Skeletal muscle cell (primary cell): ENCODE results near the gene NLGN1.

Experiments
- DNase-seq: peaks from one replicate; pipeline ENCODE4 v3.0.0-alpha.2; 2010; ENCODE audit warnings: low read depth
- H3K4me3 ChIP-seq: 2 replicates; pipeline ENCODE4 v1.5.1; 2011; ENCODE audit warnings: low read depth, mild to moderate bottlenecking, control low read depth, low read length, moderate library complexity

The NLGN1 gene

GRCh38 chr3:174322789-174323188 is 925.2 kb downstream of the NLGN1 start:
- DNase-seq, result no peak
- no peak overlapping the region for H3K4me3 ChIP-seq

GRCh38 chr3:174325171-174325570 is 927.6 kb downstream of the NLGN1 start:
- DNase-seq, result no peak
- H3K4me3 ChIP-seq, result no peak overlapping the region

DNA sequence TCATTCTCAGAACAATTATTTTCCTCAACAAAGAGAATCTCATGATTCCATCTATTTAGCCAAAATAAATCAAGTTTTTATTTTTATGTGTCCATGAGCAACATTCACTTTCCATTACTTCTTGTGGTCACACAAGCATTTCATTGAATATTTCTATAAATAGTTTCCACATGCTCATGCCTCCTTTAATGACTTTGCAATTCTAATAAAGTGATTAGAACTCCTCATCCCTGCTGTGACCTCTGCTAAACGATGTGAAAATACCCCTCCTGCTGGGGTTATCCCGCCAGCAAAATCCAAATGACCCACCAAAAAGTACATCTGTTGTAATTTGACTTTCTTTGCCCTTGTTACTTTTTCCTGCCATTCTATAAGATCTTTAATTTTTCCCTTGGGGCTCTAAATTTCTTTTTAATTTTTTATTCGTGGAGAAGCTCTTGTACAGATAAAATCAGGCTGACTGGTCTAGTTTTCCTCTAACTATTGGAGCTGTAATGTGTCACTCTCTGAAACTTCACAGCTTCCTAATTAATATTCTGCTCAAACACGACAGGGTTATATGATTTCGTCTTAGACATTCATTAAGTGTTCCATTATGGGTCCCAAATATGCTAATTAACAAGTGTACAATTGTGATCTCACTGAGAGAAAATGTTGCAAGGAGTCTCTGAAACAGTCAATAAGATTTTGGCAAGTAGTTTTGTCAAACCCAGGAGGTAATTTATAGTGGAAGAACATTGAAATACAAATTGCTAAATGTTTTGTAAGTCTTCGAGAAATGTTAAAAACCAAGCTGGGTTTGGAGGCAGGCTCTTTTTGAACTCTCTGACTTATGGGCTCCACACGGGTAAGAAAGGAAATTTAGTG is 928.5 kb downstream of the NLGN1 start:
- peak; percentile 51 for DNase-seq
- no peak overlapping the region for H3K4me3 ChIP-seq

DNA sequence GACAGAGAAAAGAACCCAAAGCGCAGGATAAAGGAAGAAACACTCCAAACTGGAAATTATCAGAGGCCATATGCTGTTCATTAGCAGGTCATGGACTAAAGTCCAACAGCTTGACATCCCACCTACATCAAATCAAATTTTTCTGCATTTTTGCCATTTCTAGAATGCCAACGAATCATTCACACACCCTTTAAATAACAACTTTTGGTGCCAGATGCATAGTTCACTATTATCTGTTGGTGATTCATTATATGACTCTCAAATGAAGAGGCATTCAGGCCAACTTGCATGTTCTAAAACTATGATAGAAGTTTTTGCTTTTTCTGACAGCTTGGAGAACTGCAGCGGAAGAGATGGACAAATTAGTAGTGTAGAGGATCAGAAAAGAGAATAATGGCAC is 931.8 kb downstream of the NLGN1 start:
- peak; percentile 37 for DNase-seq

GRCh38 chr3:174330303-174330702 is 932.8 kb downstream of the NLGN1 start:
- peak; percentile 60 for DNase-seq
- no peak overlapping the region for H3K4me3 ChIP-seq

More for the DNA sequence above, 931.8 kb downstream of the NLGN1 start:
- H3K4me3 ChIP-seq, result no peak overlapping the region

DNA sequence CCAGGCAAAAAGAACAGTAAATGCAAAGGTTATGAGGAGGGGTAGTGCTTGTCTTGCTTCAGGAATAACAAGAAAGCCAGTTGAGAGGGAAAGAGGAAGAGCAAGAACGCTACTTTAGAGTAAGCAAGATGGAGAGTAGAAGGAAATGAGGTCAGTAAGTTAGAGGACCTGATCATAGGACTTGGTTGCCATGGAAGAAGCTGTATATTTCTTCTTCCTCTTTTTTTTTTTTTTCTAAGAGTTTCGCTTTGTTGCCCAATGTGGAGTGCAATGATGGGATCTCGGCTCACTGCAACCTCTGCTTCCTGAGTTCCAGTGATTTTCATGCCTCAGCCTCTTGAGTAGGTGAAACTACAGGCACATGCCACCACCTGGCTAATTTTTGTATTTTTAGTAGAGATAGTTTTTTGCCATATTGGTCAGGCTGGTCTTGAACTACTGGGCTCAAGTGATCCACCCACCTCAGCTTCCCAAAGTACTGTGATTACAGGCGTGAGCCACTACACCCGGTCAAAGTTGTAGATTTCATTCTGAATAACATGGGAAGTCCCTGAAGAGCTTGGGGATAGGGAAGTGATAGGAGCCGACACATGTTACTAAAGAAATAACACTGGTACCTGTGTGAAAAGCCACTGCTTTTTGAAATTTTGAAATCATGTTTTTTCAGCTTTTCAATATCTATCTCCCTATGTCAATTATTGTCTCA is 933.7 kb downstream of the NLGN1 start:
- H3K4me3 ChIP-seq, result no peak overlapping the region
- no peak for DNase-seq

GRCh38 chr3:174332391-174332790 is 934.8 kb downstream of the NLGN1 start:
- H3K4me3 ChIP-seq, result no peak overlapping the region
- no peak for DNase-seq

- DNase-seq, result no peak
- H3K4me3 ChIP-seq, result no peak overlapping the region
These were observed 936.1 kb downstream of the NLGN1 start for GRCh38 chr3:174333640-174334039.

- no peak overlapping the region for H3K4me3 ChIP-seq
- DNase-seq, result no peak
These were observed 936.6 kb downstream of the NLGN1 start for GRCh38 chr3:174334111-174334510.

GRCh38 chr3:174335324-174335723 is 937.8 kb downstream of the NLGN1 start:
- DNase-seq, result no peak
- no peak overlapping the region for H3K4me3 ChIP-seq

DNA sequence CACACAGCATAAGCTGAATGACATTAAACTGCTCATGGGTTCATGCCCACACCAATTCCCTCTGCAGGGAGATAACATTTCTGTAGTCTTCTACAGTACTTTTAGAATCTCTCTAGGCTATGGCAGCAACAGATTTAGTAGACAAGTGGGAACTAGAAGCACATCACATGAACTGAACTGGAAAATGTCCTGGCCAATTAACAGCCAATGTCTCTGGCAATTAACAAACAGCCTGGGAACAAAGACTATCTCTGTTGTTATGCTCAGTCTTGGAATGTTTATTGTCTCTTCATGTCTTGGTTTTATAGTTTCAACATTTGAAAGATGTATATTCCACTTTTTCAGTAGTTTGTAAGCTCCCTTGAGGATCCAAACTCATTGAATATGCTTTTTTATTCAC is 938.4 kb downstream of the NLGN1 start:
- DNase-seq, result no peak
- no peak overlapping the region for H3K4me3 ChIP-seq
